KMS-11 (cell line): ENCODE results near the gene CIAO1.

ENCODE experiments used
- H2AFZ ChIP-seq: fragments of 200-600 bp; sonication (generic); 2 replicates; pipeline ENCODE4 v1.6.1; 2016; ENCODE audit warnings: antibody characterized with exemption, mixed run types, low read depth
- H3K27ac ChIP-seq: fragments of 200-600 bp; sonication (generic); 2 replicates; pipeline ENCODE4 v1.6.1; 2016; ENCODE audit warnings: mild to moderate bottlenecking, mixed run types
- H3K27me3 ChIP-seq: fragments of 200-600 bp; sonication (generic); 2 replicates; pipeline ENCODE4 v1.6.1; 2017; ENCODE audit warnings: mild to moderate bottlenecking, low read depth, mixed run types, moderate library complexity; ENCODE audit not compliant: insufficient read depth
- H3K36me3 ChIP-seq: fragments of 200-600 bp; sonication (generic); 2 replicates; pipeline ENCODE4 v1.6.1; 2017; ENCODE audit warnings: mild to moderate bottlenecking, mixed run types; ENCODE audit not compliant: insufficient read depth
- H3K4me1 ChIP-seq: fragments of 200-600 bp; sonication (generic); 2 replicates; pipeline ENCODE4 v1.6.1; 2016; ENCODE audit warnings: mild to moderate bottlenecking, low read depth, mixed run types; ENCODE audit not compliant: poor library complexity, severe bottlenecking
- H3K4me2 ChIP-seq: fragments of 200-600 bp; sonication (generic); 2 replicates; pipeline ENCODE4 v1.7.0; 2016; ENCODE audit warnings: mild to moderate bottlenecking, mixed run types
- H3K4me3 ChIP-seq: fragments of 200-600 bp; sonication (generic); IDR thresholded peaks from 2 replicates; pipeline ENCODE4 v1.6.1; 2017; ENCODE audit warnings: low read depth, low read length, mixed read lengths; ENCODE audit not compliant: insufficient read depth
- H3K79me2 ChIP-seq: fragments of 200-600 bp; sonication (generic); 2 replicates; pipeline ENCODE4 v1.6.1; 2016; ENCODE audit warnings: low read depth, mixed run types; ENCODE audit not compliant: insufficient read depth
- H3K9ac ChIP-seq: fragments of 200-600 bp; sonication (generic); 2 replicates; pipeline ENCODE4 v1.6.1; 2016; ENCODE audit warnings: mild to moderate bottlenecking, mixed run types
- H4K20me1 ChIP-seq: fragments of 200-600 bp; sonication (generic); 2 replicates; pipeline ENCODE4 v1.6.1; 2016; ENCODE audit warnings: mild to moderate bottlenecking, mixed run types; ENCODE audit not compliant: insufficient read depth
- TF ChIP-seq, protein P1 (sequence below): fragments of 200-600 bp; sonication (generic); conservative IDR thresholded peaks from 2 replicates; pipeline ENCODE4 v1.6.1; 2017; ENCODE audit warnings: low read depth, mild to moderate bottlenecking, antibody characterized with exemption, low read length, moderate library complexity, mixed read lengths

The CIAO1 gene

DNA sequence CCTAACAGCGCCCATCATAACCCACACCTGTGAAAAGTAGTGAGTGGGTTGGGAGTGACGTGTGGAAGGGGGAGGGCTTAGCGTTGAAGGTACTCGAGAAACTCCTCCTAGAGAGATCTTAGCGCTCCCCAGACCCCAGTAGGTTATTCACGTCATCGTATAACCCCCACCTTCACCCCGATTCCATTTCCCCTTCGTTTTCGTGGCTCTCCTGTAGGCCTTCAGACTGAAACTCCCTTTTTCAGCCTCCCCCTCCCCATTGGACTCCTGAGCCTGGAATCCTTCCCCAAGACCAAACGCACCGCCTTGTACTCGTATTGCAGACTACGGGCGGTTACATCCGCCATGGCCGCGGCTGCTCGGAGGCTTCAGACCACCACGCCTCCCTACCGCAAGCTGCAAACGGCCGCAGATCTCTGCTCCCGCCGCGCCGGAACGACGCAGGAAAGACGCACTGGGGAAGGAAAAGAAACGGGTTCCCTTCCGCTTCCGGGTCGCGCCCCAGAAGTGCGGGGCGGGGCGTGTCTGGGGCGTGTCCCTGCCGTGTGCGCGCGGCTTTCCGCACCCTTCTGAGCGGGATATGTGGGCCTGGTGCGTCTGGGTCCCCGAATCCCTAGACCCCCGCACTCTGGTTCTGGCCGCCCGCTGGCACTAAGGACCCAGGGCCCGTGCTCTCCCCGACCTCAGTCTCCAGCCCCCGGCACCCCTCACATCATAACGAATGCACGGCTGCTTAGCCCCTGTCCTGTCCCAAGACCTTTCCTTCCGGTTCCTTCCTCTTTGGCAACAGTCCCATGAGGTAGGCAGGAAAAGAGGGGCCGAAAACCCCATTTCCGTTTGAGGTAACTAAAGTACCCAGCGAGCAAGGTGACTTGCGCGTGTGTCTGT lies 39.3 kb downstream of the CIAO1 start, which contains the start of gene SNRNP200:
Gene SNRNP200, minus strand, starts transcription at position 456 of the 888 bp plus-strand sequence. Its CDS starts 109 bp downstream, at position 347.
- TF ChIP-seq, protein P1, sequence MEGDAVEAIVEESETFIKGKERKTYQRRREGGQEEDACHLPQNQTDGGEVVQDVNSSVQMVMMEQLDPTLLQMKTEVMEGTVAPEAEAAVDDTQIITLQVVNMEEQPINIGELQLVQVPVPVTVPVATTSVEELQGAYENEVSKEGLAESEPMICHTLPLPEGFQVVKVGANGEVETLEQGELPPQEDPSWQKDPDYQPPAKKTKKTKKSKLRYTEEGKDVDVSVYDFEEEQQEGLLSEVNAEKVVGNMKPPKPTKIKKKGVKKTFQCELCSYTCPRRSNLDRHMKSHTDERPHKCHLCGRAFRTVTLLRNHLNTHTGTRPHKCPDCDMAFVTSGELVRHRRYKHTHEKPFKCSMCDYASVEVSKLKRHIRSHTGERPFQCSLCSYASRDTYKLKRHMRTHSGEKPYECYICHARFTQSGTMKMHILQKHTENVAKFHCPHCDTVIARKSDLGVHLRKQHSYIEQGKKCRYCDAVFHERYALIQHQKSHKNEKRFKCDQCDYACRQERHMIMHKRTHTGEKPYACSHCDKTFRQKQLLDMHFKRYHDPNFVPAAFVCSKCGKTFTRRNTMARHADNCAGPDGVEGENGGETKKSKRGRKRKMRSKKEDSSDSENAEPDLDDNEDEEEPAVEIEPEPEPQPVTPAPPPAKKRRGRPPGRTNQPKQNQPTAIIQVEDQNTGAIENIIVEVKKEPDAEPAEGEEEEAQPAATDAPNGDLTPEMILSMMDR = no peak
- H3K27me3 ChIP-seq = no peaks in the 10 kb centered on the region
- H3K4me1 ChIP-seq = peaks cover 25% of the 10 kb centered on the region
- H4K20me1 ChIP-seq = no peaks in the 10 kb centered on the region
- H3K9ac ChIP-seq = peak within 1 kb of the TSS; percentile 77
- H3K27ac ChIP-seq = peak within 1 kb of the TSS; percentile 67
- H3K79me2 ChIP-seq = peaks cover 30% of the 10 kb centered on the region
- peak within 1 kb of the TSS; percentile 95 for H3K4me3 ChIP-seq
- H3K36me3 ChIP-seq = peaks cover 11% of the 10 kb centered on the region; the same call in 1 of the 2 replicates
- H3K4me2 ChIP-seq = peak within 1 kb of the TSS; percentile 94
- peak within 1 kb of the TSS; percentile 80 for H2AFZ ChIP-seq

DNA sequence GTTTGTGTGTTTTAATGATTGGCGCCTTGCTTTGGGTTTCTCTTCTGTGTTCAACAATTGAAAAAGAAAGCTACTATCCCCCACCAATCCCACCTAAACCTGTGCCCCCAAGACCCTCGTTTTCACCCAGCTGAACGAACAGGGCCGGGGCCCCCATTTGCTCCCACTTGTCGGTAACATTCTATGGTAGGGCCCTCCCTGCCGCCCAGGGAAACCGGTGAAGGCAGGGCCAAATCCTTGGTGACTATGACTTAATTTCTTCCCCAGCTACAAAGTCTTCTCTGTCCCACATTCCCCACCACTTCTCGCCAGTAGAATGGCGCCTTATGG lies 39.9 kb downstream of the CIAO1 start:
- H3K9ac ChIP-seq = peak overlapping the region; percentile 77
- peak overlapping the region; percentile 85 for H3K4me3 ChIP-seq
- peaks cover 11% of the 10 kb centered on the region; the same call in 1 of the 2 replicates for H3K36me3 ChIP-seq
- peak overlapping the region; percentile 67 for H3K27ac ChIP-seq
- H3K27me3 ChIP-seq = no peaks in the 10 kb centered on the region
- peaks cover 30% of the 10 kb centered on the region for H3K79me2 ChIP-seq
- no peaks in the 10 kb centered on the region for H4K20me1 ChIP-seq
- H3K4me1 ChIP-seq = peaks cover 25% of the 10 kb centered on the region
- H2AFZ ChIP-seq = peak overlapping the region; percentile 80
- peak overlapping the region; percentile 94 for H3K4me2 ChIP-seq
- TF ChIP-seq, protein P1 = no peak

DNA sequence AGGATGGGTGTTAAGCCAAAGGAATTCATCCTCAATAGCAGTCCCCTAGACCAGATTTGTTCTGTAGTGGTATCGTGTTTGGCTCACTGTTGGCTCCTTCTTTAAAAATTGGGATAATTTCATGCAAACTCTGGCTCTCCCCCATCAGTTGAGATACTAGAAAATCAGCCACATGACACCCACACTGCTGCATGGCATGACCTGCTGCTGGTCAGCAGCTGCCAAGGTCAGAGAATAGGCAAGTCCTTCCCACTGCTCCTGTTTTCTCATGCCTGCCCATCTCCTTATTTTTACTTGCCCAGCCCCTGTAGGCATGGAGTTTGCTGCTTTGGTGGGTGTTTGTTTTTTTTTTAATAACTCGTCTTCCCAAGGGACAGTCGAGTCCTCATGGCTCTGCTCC lies 40.3 kb downstream of the CIAO1 start:
- TF ChIP-seq, protein P1 = no peak
- Histone ChIP-seq H4K20me1 (no peaks in the 10 kb centered on the region), H3K27ac (peak overlapping the region; percentile 67), H3K27me3 (no peaks in the 10 kb centered on the region), H3K9ac (peak overlapping the region; percentile 77; the same call in 1 of the 2 replicates), H3K4me3 (no peak overlapping the region), H2AFZ (peak overlapping the region; percentile 80), H3K79me2 (peaks cover 30% of the 10 kb centered on the region), H3K4me1 (peaks cover 25% of the 10 kb centered on the region), H3K4me2 (peak overlapping the region; percentile 94), H3K36me3 (peaks cover 11% of the 10 kb centered on the region; the same call in 1 of the 2 replicates)

DNA sequence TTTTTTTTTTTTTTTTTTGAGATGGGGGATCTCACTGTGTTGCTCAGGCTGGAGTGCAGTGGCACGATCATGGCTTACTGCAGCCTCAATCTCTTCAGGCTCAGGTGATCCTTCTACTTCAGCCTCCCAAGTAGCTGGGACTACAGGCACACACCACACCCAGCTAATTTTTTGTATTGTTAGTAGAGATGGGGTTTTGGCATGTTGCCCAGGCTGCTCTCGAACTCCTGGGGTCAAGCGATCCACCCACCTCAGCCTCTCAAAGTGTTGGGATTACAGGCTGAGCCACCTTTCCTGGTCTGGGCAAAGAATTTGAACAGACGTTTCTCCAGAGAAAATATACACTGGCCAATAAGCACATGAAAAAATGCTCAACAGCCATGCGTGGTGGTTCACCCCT lies 42.2 kb downstream of the CIAO1 start:
- H3K4me2 ChIP-seq = no peak overlapping the region
- peaks cover 25% of the 10 kb centered on the region for H3K4me1 ChIP-seq
- H3K79me2 ChIP-seq = peaks cover 20% of the 10 kb centered on the region
- no peak overlapping the region for H3K4me3 ChIP-seq
- H3K27me3 ChIP-seq = no peaks in the 10 kb centered on the region
- peaks cover 3% of the 10 kb centered on the region; the same call in 1 of the 2 replicates for H3K36me3 ChIP-seq
- H3K9ac ChIP-seq = no peak overlapping the region
- H3K27ac ChIP-seq = no peak overlapping the region
- TF ChIP-seq, protein P1 = no peak
- no peak overlapping the region for H2AFZ ChIP-seq
- no peaks in the 10 kb centered on the region for H4K20me1 ChIP-seq
